GM19328 (cell line): ENCODE measurements around the gene TM4SF18.
"Not testable (repeated sequence)": the region's sequence is repeated elsewhere in the genome, so short reads cannot be mapped to it uniquely, and the experiment has no call there.

Experiments used
- ATAC-seq: cut with Tn5 transposase; IDR thresholded peaks from one replicate; pipeline ENCODE4 v1.9.1; 2021; ENCODE audit warnings: mild to moderate bottlenecking, moderate library complexity; ENCODE audit not compliant: unreplicated experiment

TM4SF18 gene

GRCh38 chr3:149333176-149333859, at the start of gene TM4SF18:
Gene TM4SF18 (minus strand): TSS chr3:149333636. CDS start chr3:149333382, 254 bp downstream.
- ATAC-seq, result no peak

GRCh38 chr3:149382518-149382917, 49.1 kb upstream of the TM4SF18 start:
- no peak for ATAC-seq

GRCh38 chr3:149382101-149382467, 48.6 kb upstream of the TM4SF18 start:
- ATAC-seq, result peak; percentile 53

- no peak for ATAC-seq
These were observed 48.0 kb upstream of the TM4SF18 start for GRCh38 chr3:149381173-149382100.

- ATAC-seq, result not testable (repeated sequence)
These were observed 46.8 kb upstream of the TM4SF18 start for GRCh38 chr3:149380220-149380619.

- no peak for ATAC-seq
These were observed 45.3 kb upstream of the TM4SF18 start for GRCh38 chr3:149378478-149379309.

GRCh38 chr3:149377408-149378364, 44.2 kb upstream of the TM4SF18 start, which contains the start of gene TM4SF1:
Gene TM4SF1 (minus strand): TSS chr3:149377649. CDS start chr3:149377547, 102 bp downstream.
- ATAC-seq, result no peak

- ATAC-seq, result no peak
These were observed 43.4 kb upstream of the TM4SF18 start for GRCh38 chr3:149376718-149377407.

- no peak for ATAC-seq
These were observed 42.2 kb upstream of the TM4SF18 start for GRCh38 chr3:149375501-149376196.

GRCh38 chr3:149374793-149375500, 41.5 kb upstream of the TM4SF18 start:
- no peak for ATAC-seq

- ATAC-seq, result no peak
These were observed 41.0 kb upstream of the TM4SF18 start for GRCh38 chr3:149374391-149374790.

- ATAC-seq, result no peak
These were observed 40.0 kb upstream of the TM4SF18 start for GRCh38 chr3:149373235-149374125.

- ATAC-seq, result no peak
These were observed 38.3 kb upstream of the TM4SF18 start for GRCh38 chr3:149371723-149372114.

- ATAC-seq, result no peak
These were observed 37.7 kb upstream of the TM4SF18 start for GRCh38 chr3:149371001-149371722.

GRCh38 chr3:149369991-149370866, 36.8 kb upstream of the TM4SF18 start:
- ATAC-seq, result no peak
